ENCODE results near the gene AP3M1. TPM values are rescaled to one million over a fixed set of nuclear protein-coding genes. Genes with fewer than 3 reads are reported as not detected.

Gene AP3M1
- total and polyA plus RNA-seq, 8 donors, result 3.5 to 28.1 (median 11.5) TPM

GRCh38 chr10:74083304-74083703, 67.3 kb downstream of the AP3M1 start:
- intact Hi-C loops (cut with DNase I; ENCODE audit: low total_unique reads), result no loop called here

GRCh38 chr10:74081941-74082718, 68.5 kb downstream of the AP3M1 start:
- 58 to 74% (median 63%) methylated on average over 5 of the region's 5 CpGs for WGBS, 5 donors
- H3K27ac ChIP-seq, result no peak overlapping the region
- no peaks in the 10 kb centered on the region for H3K9me3 ChIP-seq
- intact Hi-C loops (cut with DNase I; ENCODE audit: low total_unique reads), result no loop called here
- TF ChIP-seq POLR2AphosphoS5 (IDR thresholded peaks at IDR 0.05), result no peak
- no peak for TF ChIP-seq POLR2A (IDR thresholded peaks at IDR 0.05)
- TF ChIP-seq EP300 (IDR thresholded peaks at IDR 0.05), result no peak
- no peak for TF ChIP-seq CTCF (IDR thresholded peaks at IDR 0.05)
- no peak overlapping the region for H3K4me3 ChIP-seq
- no peak for DNase-seq
- peaks cover 23 to 50% (median 40%) of the 10 kb centered on the region in 4 donors for H3K36me3 ChIP-seq
- H3K4me1 ChIP-seq, result peaks cover 0 to 67% (median 27%) of the 10 kb centered on the region in 4 donors
- no peaks in the 10 kb centered on the region for H3K27me3 ChIP-seq

More at GRCh38 chr10:74083304-74083703, 67.3 kb downstream of the AP3M1 start:
- peaks cover 0 to 56% (median 20%) of the 10 kb centered on the region in 4 donors for H3K4me1 ChIP-seq
- 65 to 86% (median 84%) methylated on average over 2 of the region's 2 CpGs for WGBS, 5 donors
- H3K27me3 ChIP-seq, result no peaks in the 10 kb centered on the region
- H3K27ac ChIP-seq, result no peak overlapping the region
- no peaks in the 10 kb centered on the region for H3K9me3 ChIP-seq
- no peak for TF ChIP-seq POLR2AphosphoS5 (IDR thresholded peaks at IDR 0.05)
- TF ChIP-seq POLR2A (IDR thresholded peaks at IDR 0.05), result no peak
- TF ChIP-seq EP300 (IDR thresholded peaks at IDR 0.05), result no peak
- no peak for TF ChIP-seq CTCF (IDR thresholded peaks at IDR 0.05)
- H3K4me3 ChIP-seq, result no peak overlapping the region
- no peak for DNase-seq
- H3K36me3 ChIP-seq, result peaks cover 23 to 54% (median 40%) of the 10 kb centered on the region in 4 donors

- Histone ChIP-seq H3K4me1 (peaks cover 0 to 71% (median 27%) of the 10 kb centered on the region in 4 donors), H3K27ac (no peak overlapping the region), H3K4me3 (no peak overlapping the region), H3K9me3 (no peaks in the 10 kb centered on the region), H3K27me3 (no peaks in the 10 kb centered on the region), H3K36me3 (peaks cover 23 to 48% (median 40%) of the 10 kb centered on the region in 4 donors)
- peak; percentile 43 to 81 for DNase-seq
- intact Hi-C loops (cut with DNase I; ENCODE audit: low total_unique reads), result no loop called here
- WGBS, 5 donors, result 48 to 57% (median 52%) methylated on average over 4 of the region's 4 CpGs
- TF ChIP-seq POLR2A (IDR thresholded peaks at IDR 0.05) (no peak), CTCF (IDR thresholded peaks at IDR 0.05) (peak in 5 of 7 experiments; percentile 54 to 68 (median 64)), EP300 (IDR thresholded peaks at IDR 0.05) (no peak), POLR2AphosphoS5 (IDR thresholded peaks at IDR 0.05) (no peak)
These were observed 69.3 kb downstream of the AP3M1 start for GRCh38 chr10:74081192-74081803.

- Histone ChIP-seq H3K27me3 (no peaks in the 10 kb centered on the region), H3K36me3 (peaks cover 29 to 48% (median 43%) of the 10 kb centered on the region in 4 donors), H3K9me3 (no peaks in the 10 kb centered on the region), H3K4me1 (peaks cover 0 to 76% (median 27%) of the 10 kb centered on the region in 4 donors), H3K4me3 (no peak overlapping the region), H3K27ac (no peak overlapping the region)
- intact Hi-C loops (cut with DNase I; ENCODE audit: low total_unique reads), result no loop called here
- TF ChIP-seq CTCF (IDR thresholded peaks at IDR 0.05) (no peak), POLR2AphosphoS5 (IDR thresholded peaks at IDR 0.05) (no peak), EP300 (IDR thresholded peaks at IDR 0.05) (no peak), POLR2A (IDR thresholded peaks at IDR 0.05) (no peak)
- DNase-seq, result no peak
- 54 to 73% (median 69%) methylated on average over 2 of the region's 2 CpGs for WGBS, 5 donors
These were observed 70.6 kb downstream of the AP3M1 start for GRCh38 chr10:74079936-74080590.
